ENCODE data around the gene BRSK1. TPM values are rescaled to one million over a fixed set of nuclear protein-coding genes. Genes with fewer than 3 reads are reported as not detected.

The BRSK1 gene
- total and polyA plus RNA-seq, 4 donors: 0.53 to 6.4 (median 1.5) TPM

- whole genome bisulfite sequencing, 2 donors: 99% methylated on average over 4 of the region's 4 CpGs
- TF ChIP-seq, protein P1, sequence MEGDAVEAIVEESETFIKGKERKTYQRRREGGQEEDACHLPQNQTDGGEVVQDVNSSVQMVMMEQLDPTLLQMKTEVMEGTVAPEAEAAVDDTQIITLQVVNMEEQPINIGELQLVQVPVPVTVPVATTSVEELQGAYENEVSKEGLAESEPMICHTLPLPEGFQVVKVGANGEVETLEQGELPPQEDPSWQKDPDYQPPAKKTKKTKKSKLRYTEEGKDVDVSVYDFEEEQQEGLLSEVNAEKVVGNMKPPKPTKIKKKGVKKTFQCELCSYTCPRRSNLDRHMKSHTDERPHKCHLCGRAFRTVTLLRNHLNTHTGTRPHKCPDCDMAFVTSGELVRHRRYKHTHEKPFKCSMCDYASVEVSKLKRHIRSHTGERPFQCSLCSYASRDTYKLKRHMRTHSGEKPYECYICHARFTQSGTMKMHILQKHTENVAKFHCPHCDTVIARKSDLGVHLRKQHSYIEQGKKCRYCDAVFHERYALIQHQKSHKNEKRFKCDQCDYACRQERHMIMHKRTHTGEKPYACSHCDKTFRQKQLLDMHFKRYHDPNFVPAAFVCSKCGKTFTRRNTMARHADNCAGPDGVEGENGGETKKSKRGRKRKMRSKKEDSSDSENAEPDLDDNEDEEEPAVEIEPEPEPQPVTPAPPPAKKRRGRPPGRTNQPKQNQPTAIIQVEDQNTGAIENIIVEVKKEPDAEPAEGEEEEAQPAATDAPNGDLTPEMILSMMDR (IDR thresholded peaks at IDR 0.05; ENCODE audit: control extremely low read depth, extremely low read depth): no peak
- no peak for ATAC-seq (ENCODE audit: insufficient read depth, low FRiP score)
These were observed 17.0 kb upstream of the BRSK1 start for GRCh38 chr19:55266840-55267239.

DNA sequence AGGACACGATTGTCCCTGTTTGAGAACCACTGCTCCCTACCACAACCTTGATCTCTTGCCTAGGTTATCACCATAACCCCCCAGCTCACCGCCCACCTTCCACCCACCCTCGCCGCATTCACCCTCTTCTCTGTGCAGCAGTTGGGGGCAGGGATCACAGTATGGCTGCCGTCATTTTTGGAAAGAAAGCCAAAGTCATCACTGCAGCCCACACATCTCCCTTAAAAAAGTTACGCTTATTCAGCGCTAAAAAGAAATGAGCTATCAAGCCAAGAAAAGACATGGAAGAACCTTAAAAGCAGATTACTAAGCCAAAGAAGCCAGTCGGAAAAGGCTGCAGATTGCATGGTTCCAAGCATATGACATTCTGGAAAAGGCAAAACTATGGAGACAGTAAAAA is 14.5 kb upstream of the BRSK1 start:
- DNase-seq (no peak), ATAC-seq (ENCODE audit: insufficient read depth, low FRiP score) (no peak)
- no peak overlapping the region for H3K9ac ChIP-seq (ENCODE audit: insufficient read depth in 1 of 2, low read length in 2 of 2)
- no peak overlapping the region for H3K27ac ChIP-seq (ENCODE audit: low read depth in 1 of 2, low read length in 1 of 2)
- no peaks in the 10 kb centered on the region for H3K9me3 ChIP-seq (ENCODE audit: control insufficient read depth in 4 of 4, insufficient read depth in 3 of 4, low read length in 3 of 4)
- no peak overlapping the region for H3K4me3 ChIP-seq
- H3K4me1 ChIP-seq (ENCODE audit: control insufficient read depth in 5 of 5, insufficient read depth in 5 of 5, low read length in 5 of 5): no peaks in the 10 kb centered on the region
- WGBS, 2 donors: 93 to 97% methylated on average over 8 of the region's 8 CpGs
- TF ChIP-seq, protein P1 (IDR thresholded peaks at IDR 0.05; ENCODE audit: control extremely low read depth, extremely low read depth): no peak
- H3K27me3 ChIP-seq (ENCODE audit: control insufficient read depth in 3 of 3, insufficient read depth in 3 of 3, low read length in 2 of 3): no peaks in the 10 kb centered on the region
- H3K36me3 ChIP-seq (ENCODE audit: control insufficient read depth in 4 of 4, insufficient read depth in 4 of 4, low read length in 4 of 4): peaks cover 3 to 25% (median 12%) of the 10 kb centered on the region in 4 donors

More at GRCh38 chr19:55266840-55267239, 17.0 kb upstream of the BRSK1 start:
- H3K36me3 ChIP-seq (ENCODE audit: control insufficient read depth in 4 of 4, insufficient read depth in 4 of 4, low read length in 4 of 4): peaks cover 0 to 15% (median 9%) of the 10 kb centered on the region in 4 donors
- no peaks in the 10 kb centered on the region for H3K9me3 ChIP-seq (ENCODE audit: control insufficient read depth in 4 of 4, insufficient read depth in 3 of 4, low read length in 3 of 4)
- H3K27me3 ChIP-seq (ENCODE audit: control insufficient read depth in 3 of 3, insufficient read depth in 3 of 3, low read length in 2 of 3): no peaks in the 10 kb centered on the region
- DNase-seq: no peak
- no peaks in the 10 kb centered on the region for H3K4me1 ChIP-seq (ENCODE audit: control insufficient read depth in 5 of 5, insufficient read depth in 5 of 5, low read length in 5 of 5)
- H3K27ac ChIP-seq (ENCODE audit: low read depth in 1 of 2, low read length in 1 of 2): no peak overlapping the region
- H3K4me3 ChIP-seq: no peak overlapping the region
- H3K9ac ChIP-seq (ENCODE audit: insufficient read depth in 1 of 2, low read length in 2 of 2): no peak overlapping the region

DNA sequence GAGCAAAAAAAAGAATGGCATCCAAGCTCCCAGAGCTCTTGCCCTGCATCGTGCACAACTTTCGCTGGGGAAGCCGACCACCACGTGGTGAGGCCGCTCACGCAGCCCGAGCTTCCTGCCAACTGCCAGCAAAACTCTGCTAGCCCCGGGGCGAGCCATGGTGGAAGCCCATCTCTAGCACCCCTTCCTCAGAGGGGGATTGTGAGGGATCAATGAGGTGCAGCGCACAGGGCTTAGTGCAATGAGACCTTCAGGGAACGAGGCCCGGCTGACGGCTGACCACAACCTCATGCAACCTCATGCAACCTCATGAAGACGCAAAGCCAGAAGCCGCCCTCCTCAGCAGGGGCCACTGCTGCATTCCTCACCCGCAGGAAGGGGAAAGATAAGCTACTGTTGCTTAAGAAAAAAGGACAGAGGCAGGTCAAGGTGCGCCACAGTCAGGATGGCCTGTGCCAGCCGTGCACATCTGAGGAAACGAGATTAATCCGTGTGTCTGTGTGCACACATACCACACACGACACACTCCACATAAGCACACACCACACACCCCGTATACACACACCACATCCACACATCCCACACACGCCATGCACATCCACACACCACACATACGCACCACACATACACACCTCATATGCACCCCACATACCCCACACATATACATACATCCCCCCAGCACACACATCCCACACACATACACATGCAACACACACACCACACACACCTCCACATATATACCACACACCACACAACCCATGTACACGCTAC is 13.4 kb upstream of the BRSK1 start:
- no peaks in the 10 kb centered on the region for H3K27me3 ChIP-seq (ENCODE audit: control insufficient read depth in 3 of 3, insufficient read depth in 3 of 3, low read length in 2 of 3)
- H3K9ac ChIP-seq (ENCODE audit: insufficient read depth in 1 of 2, low read length in 2 of 2): no peak overlapping the region
- H3K9me3 ChIP-seq (ENCODE audit: control insufficient read depth in 4 of 4, insufficient read depth in 3 of 4, low read length in 3 of 4): no peaks in the 10 kb centered on the region
- H3K36me3 ChIP-seq (ENCODE audit: control insufficient read depth in 4 of 4, insufficient read depth in 4 of 4, low read length in 4 of 4): peaks cover 3 to 28% (median 13%) of the 10 kb centered on the region in 4 donors
- WGBS, 2 donors: 88 to 89% methylated on average over 25 of the region's 25 CpGs
- TF ChIP-seq, protein P1 (IDR thresholded peaks at IDR 0.05; ENCODE audit: control extremely low read depth, extremely low read depth): no peak
- no peak overlapping the region for H3K4me3 ChIP-seq
- H3K4me1 ChIP-seq (ENCODE audit: control insufficient read depth in 5 of 5, insufficient read depth in 5 of 5, low read length in 5 of 5): no peaks in the 10 kb centered on the region
- ATAC-seq (ENCODE audit: insufficient read depth, low FRiP score) (no peak), DNase-seq (no peak)
- no peak overlapping the region for H3K27ac ChIP-seq (ENCODE audit: low read depth in 1 of 2, low read length in 1 of 2)

All from lung (tissue), 12 donors.